ENCODE measurements around the gene SUGP2. TPM values are rescaled to one million over a fixed set of nuclear protein-coding genes. Genes with fewer than 3 reads are reported as not detected.

The SUGP2 gene
- total RNA-seq, 1 experiment from 2014 or later, result 112 TPM

GRCh38 chr19:18946918-18947317, 86.4 kb downstream of the SUGP2 start:
- no peaks in the 10 kb centered on the region for H3K27me3 ChIP-seq (ENCODE audit: control insufficient read depth, insufficient read depth, low read length)
- ChIA-PET POLR2A (no interaction called here), CTCF (interaction anchor here (0.6 kb wide), 1 partner anchor 242 kb away, joined by 6 read pairs; no protein-coding TSS in a partner anchor)
- BruUV-seq (replicated peaks), result no TSS peak
- DNase-seq (ENCODE audit: low read depth, low spot score) (no peak), ATAC-seq (no peak)
- peaks cover 2% of the 10 kb centered on the region; the same call in 1 of the 2 replicates for H3K4me1 ChIP-seq (ENCODE audit: control insufficient read depth, insufficient read depth, low read length)
- intact Hi-C loops (cut with micrococcal nuclease; ENCODE audit: unreplicated experiment) (no loop called here), in situ Hi-C loops (cut with HindIII; ENCODE audit: low pct_unique_long_range_greater_than_20kb, low sequenced_read_pairs) (no loop called here)
- no peak overlapping the region for H3K4me3 ChIP-seq (ENCODE audit: low read depth in 2 of 2, low read length in 2 of 2)
- H3K9me3 ChIP-seq (ENCODE audit: control insufficient read depth, insufficient read depth, low read depth, low read length), result no peaks in the 10 kb centered on the region
- H3K27ac ChIP-seq (ENCODE audit: low read length), result no peak overlapping the region
- no peak for TF ChIP-seq POLR2AphosphoS5 (IDR thresholded peaks at IDR 0.05; ENCODE audit: low read depth, low read length)
- TF ChIP-seq REST (IDR thresholded peaks at IDR 0.05; ENCODE audit: insufficient read depth in 1 of 2, low read depth in 2 of 2, low read length in 1 of 2), result no peak
- no peak for TF ChIP-seq SIN3A (IDR thresholded peaks at IDR 0.05; ENCODE audit: borderline replicate concordance, insufficient read depth, low read depth, low read length)
- no peak for TF ChIP-seq TCF7L2 (IDR thresholded peaks at IDR 0.05; ENCODE audit: low read depth, low read length)
- no peak for TF ChIP-seq CTCF (IDR thresholded peaks at IDR 0.05)
- H3K36me3 ChIP-seq (ENCODE audit: control insufficient read depth, insufficient read depth, low read length), result no peaks in the 10 kb centered on the region

GRCh38 chr19:18946335-18946734, 87.0 kb downstream of the SUGP2 start:
- POLR2A ChIA-PET, result no interaction called here
- intact Hi-C loops (cut with micrococcal nuclease; ENCODE audit: unreplicated experiment), result no loop called here
- Histone ChIP-seq H3K4me3 (ENCODE audit: low read depth in 2 of 2, low read length in 2 of 2) (no peak overlapping the region), H3K27me3 (ENCODE audit: control insufficient read depth, insufficient read depth, low read length) (no peaks in the 10 kb centered on the region), H3K9me3 (ENCODE audit: control insufficient read depth, insufficient read depth, low read depth, low read length) (no peaks in the 10 kb centered on the region), H3K36me3 (ENCODE audit: control insufficient read depth, insufficient read depth, low read length) (no peaks in the 10 kb centered on the region), H3K4me1 (ENCODE audit: control insufficient read depth, insufficient read depth, low read length) (no peaks in the 10 kb centered on the region; the same call in 1 of the 2 replicates), H3K27ac (ENCODE audit: low read length) (no peak overlapping the region)
- no TSS peak for BruUV-seq (replicated peaks)
- CTCF ChIA-PET, result no interaction called here
- TF ChIP-seq SIN3A (IDR thresholded peaks at IDR 0.05; ENCODE audit: borderline replicate concordance, insufficient read depth, low read depth, low read length) (no peak), POLR2AphosphoS5 (IDR thresholded peaks at IDR 0.05; ENCODE audit: low read depth, low read length) (no peak), CTCF (IDR thresholded peaks at IDR 0.05) (no peak), TCF7L2 (IDR thresholded peaks at IDR 0.05; ENCODE audit: low read depth, low read length) (no peak), REST (IDR thresholded peaks at IDR 0.05; ENCODE audit: insufficient read depth in 1 of 2, low read depth in 2 of 2, low read length in 1 of 2) (no peak)
- in situ Hi-C loops (cut with HindIII; ENCODE audit: low pct_unique_long_range_greater_than_20kb, low sequenced_read_pairs), result no loop called here
- ATAC-seq, result no peak
- no peak for DNase-seq (ENCODE audit: low read depth, low spot score)
